Measurements from ENCODE around the gene TRNAU1AP.
"Not testable (repeated sequence)": the region's sequence is repeated elsewhere in the genome, so short reads cannot be mapped to it uniquely, and the experiment has no call there.

The TRNAU1AP gene

DNA sequence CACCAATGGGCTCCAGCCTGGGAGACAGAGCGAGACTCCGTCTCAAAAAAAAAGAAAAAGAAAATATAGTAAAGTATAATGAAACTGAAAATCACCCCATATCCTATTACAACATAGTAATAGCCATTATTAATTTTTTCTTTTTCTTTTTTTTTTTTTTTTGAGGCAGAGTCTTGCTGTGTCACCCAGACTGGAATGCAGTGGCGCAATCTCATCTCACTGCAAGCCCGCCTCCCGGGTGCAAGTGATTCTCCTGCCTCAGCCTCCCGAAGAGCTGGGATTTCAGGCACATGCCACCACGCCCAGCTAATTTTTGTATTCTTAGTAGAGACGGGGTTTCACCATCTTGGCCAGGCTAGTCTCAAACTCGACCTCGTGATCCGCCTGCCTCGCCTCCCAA, 20.0 kb downstream of the TRNAU1AP start:
- not testable (repeated sequence) for DNase-seq, H3K27me3 Mint-ChIP-seq

DNA sequence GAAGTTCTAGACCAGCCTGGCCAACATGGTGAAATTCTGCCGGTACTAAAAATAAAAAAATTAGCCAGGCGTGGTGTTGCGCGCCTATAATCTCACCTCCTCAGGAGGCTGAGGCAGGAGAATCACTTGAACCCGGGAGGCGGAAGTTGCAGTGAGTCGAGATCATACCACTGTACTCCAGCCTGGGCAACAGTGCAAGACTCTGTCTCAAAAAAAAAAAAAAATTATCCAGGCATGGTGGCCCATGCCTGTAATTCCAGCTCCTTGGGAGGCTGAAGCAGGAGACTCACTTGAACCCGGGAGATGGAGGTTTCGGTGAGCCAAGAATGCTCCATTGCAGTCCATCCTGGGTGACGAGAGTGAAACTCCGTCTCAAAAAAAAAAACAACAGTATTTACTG, 20.7 kb downstream of the TRNAU1AP start:
- ATAC-seq (replicated peaks) (no peak), DNase-seq (no peak)
- Mint-ChIP-seq H3K4me1 (ENCODE audit: low read depth in 2 of 2) (peaks cover 7 to 9% of the 10 kb centered on the region in 2 donors), H3K27ac (no peak overlapping the region), H3K36me3 (ENCODE audit: insufficient read depth) (peaks cover 87% of the 10 kb centered on the region), H3K27me3 (no peaks in the 10 kb centered on the region), H3K9me3 (no peaks in the 10 kb centered on the region), H3K4me3 (no peak overlapping the region)

More for the DNA sequence above, 20.0 kb downstream of the TRNAU1AP start:
- H3K4me1 Mint-ChIP-seq (ENCODE audit: low read depth in 2 of 2); H3K9me3 Mint-ChIP-seq; ATAC-seq (replicated peaks); H3K4me3 Mint-ChIP-seq; H3K27ac Mint-ChIP-seq: not testable (repeated sequence)
- peaks cover 87% of the 10 kb centered on the region for H3K36me3 Mint-ChIP-seq (ENCODE audit: insufficient read depth)

DNA sequence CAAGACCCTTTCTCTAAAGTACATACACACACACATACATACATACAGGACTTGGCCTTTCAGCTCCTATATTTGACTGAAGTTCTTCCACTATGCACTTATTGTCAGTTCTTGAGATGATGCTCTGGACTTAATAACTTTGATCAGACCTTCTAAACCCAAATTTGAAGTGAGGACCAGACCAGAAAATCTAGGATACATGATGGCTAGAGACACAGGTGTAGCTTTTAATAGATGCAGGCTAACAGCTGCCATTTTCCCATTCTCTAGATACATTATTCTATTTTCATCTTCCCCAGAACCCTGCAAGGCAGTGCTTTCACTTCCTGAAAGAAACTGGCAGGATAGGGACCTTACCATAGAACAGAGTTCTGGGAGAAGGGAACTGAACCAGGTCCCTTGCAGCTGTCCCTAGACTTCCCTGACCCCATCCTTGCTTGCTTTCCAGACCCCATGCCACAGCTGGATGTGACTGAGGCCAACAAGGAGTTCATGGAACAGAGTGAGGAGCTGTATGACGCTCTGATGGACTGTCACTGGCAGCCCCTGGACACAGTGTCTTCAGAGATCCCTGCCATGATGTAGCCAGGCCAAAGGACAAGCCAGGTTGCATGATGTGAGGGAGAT, 24.3 kb downstream of the TRNAU1AP start:
- H3K4me3 Mint-ChIP-seq = no peak overlapping the region
- peaks cover 93% of the 10 kb centered on the region for H3K36me3 Mint-ChIP-seq (ENCODE audit: insufficient read depth)
- H3K9me3 Mint-ChIP-seq = no peaks in the 10 kb centered on the region
- peaks cover 33 to 35% of the 10 kb centered on the region in 2 donors for H3K4me1 Mint-ChIP-seq (ENCODE audit: low read depth in 2 of 2)
- H3K27me3 Mint-ChIP-seq = no peaks in the 10 kb centered on the region
- ATAC-seq (replicated peaks) (no peak), DNase-seq (no peak)
- H3K27ac Mint-ChIP-seq = peak overlapping the region; percentile 63 to 77

DNA sequence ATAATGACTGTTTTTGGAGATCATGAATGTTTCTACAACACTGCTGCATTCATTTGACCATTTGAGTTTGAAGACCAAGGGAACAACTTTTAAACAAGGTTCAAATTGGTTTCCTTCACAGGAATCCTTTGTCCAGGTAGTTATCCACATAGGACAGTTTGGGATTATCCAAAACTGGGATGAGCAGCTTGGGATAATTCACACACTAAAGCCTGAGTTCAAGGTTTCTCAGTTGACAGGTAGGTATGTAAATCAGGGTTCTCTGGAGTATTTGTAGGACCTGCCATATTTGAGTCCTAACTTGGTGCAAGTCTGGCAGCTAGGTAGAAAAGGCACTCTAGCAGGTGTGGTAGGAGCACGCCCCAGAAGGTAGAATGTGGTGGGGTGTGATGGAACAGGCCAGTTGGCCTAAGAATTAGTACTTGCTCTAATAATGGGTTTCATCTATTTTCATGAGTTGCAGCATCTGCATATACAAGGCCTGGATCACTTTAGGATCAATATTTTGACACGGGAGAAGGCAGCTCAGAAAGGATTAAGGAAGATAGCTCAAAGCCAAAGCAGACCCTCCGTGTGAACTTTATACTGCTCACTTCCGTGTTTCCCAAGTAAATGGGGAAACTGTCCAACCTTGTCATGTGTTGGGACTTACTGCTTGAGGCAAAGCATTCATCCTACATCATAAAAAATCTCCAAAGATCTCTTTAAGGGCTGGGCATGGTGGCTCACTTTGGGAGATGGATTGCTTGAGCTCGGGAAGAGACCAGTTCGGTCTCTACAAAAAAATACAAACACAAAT, 25.1 kb downstream of the TRNAU1AP start:
- DNase-seq (no peak), ATAC-seq (replicated peaks) (no peak)
- H3K27ac Mint-ChIP-seq = peak overlapping the region; percentile 63 to 77
- H3K9me3 Mint-ChIP-seq = no peaks in the 10 kb centered on the region
- H3K4me1 Mint-ChIP-seq (ENCODE audit: low read depth in 2 of 2) = peaks cover 37 to 38% of the 10 kb centered on the region in 2 donors
- no peak overlapping the region for H3K4me3 Mint-ChIP-seq
- H3K27me3 Mint-ChIP-seq = no peaks in the 10 kb centered on the region
- H3K36me3 Mint-ChIP-seq (ENCODE audit: insufficient read depth) = peaks cover 89% of the 10 kb centered on the region

DNA sequence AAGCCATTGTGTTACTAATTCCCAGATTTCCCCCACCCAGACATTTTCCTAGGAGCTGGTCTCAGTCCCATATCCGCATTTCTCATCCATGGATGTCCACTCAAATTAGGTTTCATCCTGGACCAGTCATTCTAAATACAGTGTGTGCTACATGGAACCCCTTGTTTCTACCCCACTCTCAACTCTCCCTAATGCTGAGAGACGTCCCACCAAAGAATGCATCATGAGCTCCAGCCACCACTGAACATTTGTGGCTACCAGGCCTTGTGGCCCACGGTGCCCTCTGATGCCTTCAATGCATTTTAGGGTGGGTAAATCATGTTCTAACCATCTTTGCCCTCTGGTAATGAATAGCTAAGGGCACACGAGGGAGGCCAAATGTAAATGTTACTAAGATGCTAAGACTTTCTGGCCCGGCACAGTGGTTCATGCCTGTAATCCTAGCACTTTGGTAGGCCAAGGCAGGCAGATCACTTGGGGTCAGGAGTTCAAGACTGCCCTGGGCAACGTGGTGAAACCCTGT, 25.9 kb downstream of the TRNAU1AP start:
- Mint-ChIP-seq H3K27me3 (no peaks in the 10 kb centered on the region), H3K4me1 (ENCODE audit: low read depth in 2 of 2) (peaks cover 39 to 41% of the 10 kb centered on the region in 2 donors), H3K9me3 (no peaks in the 10 kb centered on the region), H3K4me3 (peak overlapping the region; percentile 19 to 91), H3K27ac (peak overlapping the region; percentile 63 to 77), H3K36me3 (ENCODE audit: insufficient read depth) (peaks cover 83% of the 10 kb centered on the region)
- ATAC-seq (replicated peaks) (no peak), DNase-seq (no peak)

DNA sequence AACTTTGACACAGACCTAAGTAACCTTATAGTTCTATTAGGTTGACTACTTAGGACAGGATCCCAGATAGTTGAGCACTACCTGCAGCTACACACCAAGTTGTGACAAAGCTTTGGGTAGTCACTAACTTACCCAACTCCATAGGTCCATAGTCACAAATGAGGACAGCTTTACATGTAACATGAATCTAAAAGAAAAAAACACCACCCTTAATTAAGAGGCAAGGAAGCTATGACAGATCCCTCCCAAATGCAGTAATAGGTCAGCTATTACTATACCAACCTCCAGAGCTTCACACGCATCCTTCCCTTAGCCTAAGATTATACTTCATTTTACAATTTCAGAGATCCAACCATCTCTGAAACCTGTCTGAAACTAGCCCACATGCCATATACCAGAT, 26.5 kb downstream of the TRNAU1AP start:
- Mint-ChIP-seq H3K4me3 (peak overlapping the region; percentile 91 to 94), H3K9me3 (no peaks in the 10 kb centered on the region), H3K27ac (peak overlapping the region; percentile 63 to 93), H3K36me3 (ENCODE audit: insufficient read depth) (peaks cover 76% of the 10 kb centered on the region), H3K4me1 (ENCODE audit: low read depth in 2 of 2) (peaks cover 39 to 41% of the 10 kb centered on the region in 2 donors), H3K27me3 (no peaks in the 10 kb centered on the region)
- DNase-seq = no peak
- no peak for ATAC-seq (replicated peaks)

DNA sequence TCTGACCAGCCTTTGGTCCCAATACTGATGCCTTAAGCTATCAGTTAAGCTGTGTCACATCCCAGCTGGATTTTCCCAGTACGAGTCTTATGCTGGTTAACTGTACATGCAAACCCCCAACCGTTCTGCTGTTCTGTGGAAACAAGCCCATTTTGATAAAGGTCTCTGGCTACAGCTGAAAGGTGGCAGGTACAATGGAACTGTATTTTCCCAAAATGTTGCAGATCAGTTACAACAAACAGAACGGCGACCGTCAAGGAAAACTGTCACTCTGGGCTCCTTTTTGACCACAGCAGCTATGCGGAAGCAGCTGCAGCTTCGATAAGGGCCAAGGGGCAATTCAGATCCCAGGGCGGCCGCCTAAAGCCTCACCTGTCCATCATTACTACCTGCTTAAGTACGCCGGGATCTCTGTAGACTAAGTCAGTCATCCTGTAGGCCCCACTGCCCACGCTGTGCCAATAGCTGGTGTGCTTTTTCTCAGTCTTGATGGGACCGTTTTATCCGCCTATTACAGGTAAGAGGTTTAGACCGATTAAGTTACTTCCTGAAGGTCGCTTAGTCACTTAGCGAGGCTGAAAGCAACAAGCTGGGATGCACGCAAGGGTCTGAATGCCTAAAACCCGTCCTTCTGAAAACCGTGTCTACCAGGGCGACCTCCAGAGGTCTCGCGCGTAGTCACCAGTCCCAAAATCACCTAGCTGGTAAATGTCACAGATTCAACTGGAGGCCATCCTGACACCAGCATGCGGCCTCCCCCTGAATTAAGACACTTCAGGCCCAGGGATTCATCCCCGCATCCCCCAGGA, 28.0 kb downstream of the TRNAU1AP start:
- Mint-ChIP-seq H3K27me3 (no peaks in the 10 kb centered on the region), H3K9me3 (no peaks in the 10 kb centered on the region), H3K36me3 (ENCODE audit: insufficient read depth) (peaks cover 62% of the 10 kb centered on the region), H3K4me3 (peak overlapping the region; percentile 91 to 94), H3K27ac (peak overlapping the region; percentile 63 to 93), H3K4me1 (ENCODE audit: low read depth in 2 of 2) (peaks cover 39 to 41% of the 10 kb centered on the region in 2 donors)
- DNase-seq (peak; percentile 50 to 52 (median 50)), ATAC-seq (replicated peaks) (peak; percentile 62)

DNA sequence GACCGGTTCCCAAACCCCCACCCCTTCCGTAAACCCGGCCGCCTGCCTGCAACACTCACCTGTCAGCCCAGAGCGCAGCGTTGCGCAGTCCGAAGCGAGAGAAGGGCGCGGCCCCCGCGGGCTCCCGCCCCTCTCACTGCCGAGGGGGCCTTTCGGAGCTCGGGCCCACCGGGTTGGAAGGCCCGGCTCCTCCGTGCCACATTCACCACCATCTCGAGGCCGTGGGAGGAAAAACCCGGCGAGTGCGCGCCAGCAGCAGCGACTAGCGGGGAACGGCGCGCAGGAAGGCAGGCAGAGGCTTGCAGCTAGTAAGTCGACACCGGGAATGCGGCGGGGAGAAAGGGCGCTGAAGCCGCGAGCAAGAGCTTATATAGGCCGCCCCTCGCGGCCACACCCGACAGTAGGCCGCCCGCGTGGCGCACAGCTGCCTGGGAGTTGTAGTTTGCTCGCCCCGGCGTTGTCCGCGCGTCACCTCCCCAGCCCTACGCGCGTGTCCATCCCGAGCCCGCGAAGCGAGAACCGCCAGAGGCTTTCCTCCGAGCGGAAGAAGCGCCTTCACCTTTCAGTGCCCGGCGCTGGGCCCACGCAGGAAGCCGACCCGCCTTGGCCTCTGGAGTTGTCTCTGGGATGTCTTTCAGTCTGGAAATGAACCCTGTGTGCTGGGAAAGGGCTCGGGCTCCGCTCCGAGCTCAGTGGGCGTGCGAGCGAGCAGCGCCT, 28.8 kb downstream of the TRNAU1AP start:
- ATAC-seq (replicated peaks) (peak; percentile 89), DNase-seq (peak; percentile 87 to 92 (median 90))
- H3K4me1 Mint-ChIP-seq (ENCODE audit: low read depth in 2 of 2) = peaks cover 39 to 41% of the 10 kb centered on the region in 2 donors
- no peaks in the 10 kb centered on the region for H3K9me3 Mint-ChIP-seq
- H3K27ac Mint-ChIP-seq = peak overlapping the region; percentile 63 to 93
- H3K4me3 Mint-ChIP-seq = peak overlapping the region; percentile 91 to 94
- no peaks in the 10 kb centered on the region for H3K27me3 Mint-ChIP-seq
- H3K36me3 Mint-ChIP-seq (ENCODE audit: insufficient read depth) = peaks cover 55% of the 10 kb centered on the region

DNA sequence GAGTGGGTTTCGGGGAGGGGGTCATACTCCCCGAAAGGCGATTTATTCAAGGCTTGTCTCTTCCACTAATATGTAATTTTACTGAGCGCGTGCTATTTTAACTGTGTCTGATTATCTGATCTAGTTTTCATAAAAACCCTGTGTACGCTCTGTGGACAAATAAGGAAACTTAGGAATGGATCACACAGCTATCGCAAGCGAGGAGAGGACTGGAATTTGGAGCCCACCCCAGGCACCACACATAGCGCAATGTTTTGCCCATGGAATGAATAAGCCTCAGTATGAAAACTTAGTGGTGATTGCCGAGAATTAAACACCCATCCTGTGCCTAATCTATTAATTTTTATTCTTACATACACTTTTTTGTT, 29.3 kb downstream of the TRNAU1AP start:
- Mint-ChIP-seq H3K9me3 (no peaks in the 10 kb centered on the region), H3K36me3 (ENCODE audit: insufficient read depth) (peaks cover 49% of the 10 kb centered on the region), H3K4me3 (peak overlapping the region; percentile 91 to 94), H3K27ac (peak overlapping the region; percentile 63 to 93), H3K4me1 (ENCODE audit: low read depth in 2 of 2) (peaks cover 38 to 41% of the 10 kb centered on the region in 2 donors), H3K27me3 (no peaks in the 10 kb centered on the region)
- ATAC-seq (replicated peaks) (no peak), DNase-seq (no peak)

DNA sequence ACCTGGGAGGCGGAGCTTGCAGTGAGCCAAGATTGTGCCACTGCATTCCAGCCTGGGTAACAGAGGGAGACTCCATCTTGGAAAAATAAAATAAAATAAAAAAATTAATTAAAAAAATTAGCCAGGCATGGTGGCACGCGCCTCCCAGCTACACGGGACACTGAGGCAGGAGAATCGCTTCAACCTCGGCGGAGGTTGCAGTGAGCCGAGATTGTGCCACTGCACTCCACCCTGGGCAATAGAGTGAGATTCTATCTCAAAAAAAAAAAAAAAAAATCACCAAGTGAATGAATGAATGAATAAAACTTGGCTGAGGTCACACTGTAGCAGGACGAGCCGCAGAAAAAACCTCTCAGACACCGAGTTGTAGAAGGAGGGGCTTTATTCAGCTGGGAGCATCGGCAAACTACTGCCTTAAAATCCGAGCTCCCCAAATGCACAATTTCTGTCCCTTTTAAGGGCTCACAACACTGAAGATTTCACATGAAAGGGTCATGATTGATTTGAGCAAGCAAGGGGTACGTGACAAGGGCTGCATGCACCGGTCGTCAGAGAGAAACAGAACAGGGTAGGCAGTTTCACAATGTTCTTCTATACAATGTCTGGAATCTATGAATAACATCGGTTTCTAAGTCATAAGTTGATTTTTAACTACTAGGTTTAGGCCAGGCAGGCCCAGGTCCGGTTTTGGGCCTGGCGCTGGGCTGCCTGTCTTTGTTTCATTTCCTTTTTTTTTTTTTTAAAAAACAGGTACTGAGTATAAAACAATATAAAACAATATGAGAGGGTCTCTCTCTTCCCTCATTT, 33.9 kb downstream of the TRNAU1AP start:
- not testable (repeated sequence) for H3K4me3 Mint-ChIP-seq; ATAC-seq (replicated peaks); H3K36me3 Mint-ChIP-seq (ENCODE audit: insufficient read depth); H3K27ac Mint-ChIP-seq; DNase-seq; H3K27me3 Mint-ChIP-seq; H3K9me3 Mint-ChIP-seq
- H3K4me1 Mint-ChIP-seq (ENCODE audit: low read depth in 2 of 2) = peaks cover 8 to 12% of the 10 kb centered on the region in 2 donors

DNA sequence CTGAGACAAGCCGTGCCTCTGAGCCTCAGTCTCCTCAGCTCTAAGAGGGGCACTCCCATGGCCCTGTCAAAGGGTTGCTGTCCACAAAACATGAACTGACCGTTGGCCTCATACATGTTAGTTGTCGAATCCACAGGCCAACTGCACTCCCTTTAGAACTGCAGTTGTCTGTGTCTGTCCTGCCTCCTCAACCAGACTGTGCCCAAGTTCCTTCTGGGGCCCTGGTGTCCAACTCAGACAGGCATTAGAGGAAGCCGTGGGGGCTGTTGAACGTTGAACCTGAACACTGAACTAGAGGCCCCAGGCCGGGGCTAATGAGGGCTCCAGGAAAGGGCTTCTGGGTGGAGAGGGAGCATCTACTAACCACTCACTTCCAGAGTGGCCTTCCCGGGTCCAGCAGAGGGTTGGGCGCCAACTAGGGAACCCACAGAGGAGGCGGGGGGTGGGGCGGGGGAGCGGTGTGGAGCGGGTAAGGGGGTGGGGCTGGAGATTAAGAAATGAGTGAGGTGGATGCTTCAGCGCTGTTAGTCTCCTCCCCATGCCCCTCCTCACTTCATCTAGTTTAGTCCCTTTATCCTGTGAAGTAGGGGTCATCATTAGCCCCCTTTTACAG, 38.9 kb downstream of the TRNAU1AP start, which contains the start of gene RAB42:
Gene RAB42, plus strand, starts transcription at position 558 of the 613 bp plus-strand sequence. CDS start 247 bp downstream, outside the sequence.
- Mint-ChIP-seq H3K27ac (peak within 1 kb of the TSS in 1 of 2 donors; percentile 41), H3K4me1 (ENCODE audit: low read depth in 2 of 2) (peaks cover 0 to 6% of the 10 kb centered on the region in 2 donors), H3K9me3 (no peaks in the 10 kb centered on the region), H3K36me3 (ENCODE audit: insufficient read depth) (no peaks in the 10 kb centered on the region), H3K4me3 (peak within 1 kb of the TSS; percentile 74 to 79), H3K27me3 (peaks cover 0 to 9% of the 10 kb centered on the region in 2 donors)
- ATAC-seq (replicated peaks) (peak; percentile 65), DNase-seq (no peak)

Measured in effector memory CD8-positive, alpha-beta T cell (primary cell).